ENCODE data around the gene TMPRSS2.
"Not testable (repeated sequence)": the region's sequence is repeated elsewhere in the genome, so short reads cannot be mapped to it uniquely, and the experiment has no call there.

TMPRSS2 gene

DNA sequence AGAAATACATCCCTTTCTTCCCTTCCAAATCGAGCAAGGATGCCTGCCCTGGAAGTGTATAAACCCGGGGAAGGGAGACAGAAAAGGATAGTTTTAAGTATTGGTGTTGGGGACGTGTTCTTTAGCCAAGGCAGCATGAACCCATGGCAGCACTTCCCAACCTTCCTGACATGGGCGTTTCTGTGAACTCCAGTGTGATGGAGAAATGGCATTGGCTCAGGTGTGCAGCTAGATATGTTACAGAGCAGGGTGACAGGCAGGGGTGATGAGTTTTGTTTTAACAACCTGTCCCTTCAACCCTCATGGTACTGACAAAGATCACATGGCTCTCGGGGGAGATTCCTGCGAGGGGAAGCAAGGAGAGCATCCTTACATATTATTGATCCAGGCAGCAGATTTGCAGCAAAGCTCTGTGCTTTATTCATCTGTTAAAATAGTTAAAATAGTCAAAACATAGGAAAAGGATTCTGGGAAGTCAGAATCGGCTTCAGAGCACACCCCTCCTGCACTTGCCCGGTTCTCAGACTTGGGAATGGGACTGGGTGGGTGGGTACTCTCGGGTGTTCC, 78.0 kb downstream of the TMPRSS2 start:
- no peak overlapping the region for H3K27ac ChIP-seq (ENCODE audit: low read length)
- no peaks in the 10 kb centered on the region for H3K9me3 ChIP-seq (ENCODE audit: control insufficient read depth in 1 of 2, low read length in 2 of 2)
- H3K4me1 ChIP-seq (ENCODE audit: control insufficient read depth in 1 of 2, insufficient read depth in 2 of 2, low read length in 2 of 2), result peaks cover 3 to 9% of the 10 kb centered on the region in 2 donors
- no peak overlapping the region for H3K4me3 ChIP-seq (ENCODE audit: low read depth in 1 of 2, low read length in 2 of 2)
- no peaks in the 10 kb centered on the region for H3K27me3 ChIP-seq (ENCODE audit: low read depth, low read length)
- peaks cover 30 to 42% of the 10 kb centered on the region in 2 donors for H3K36me3 ChIP-seq (ENCODE audit: control insufficient read depth in 1 of 2, insufficient read depth in 2 of 2, low read length in 2 of 2)

DNA sequence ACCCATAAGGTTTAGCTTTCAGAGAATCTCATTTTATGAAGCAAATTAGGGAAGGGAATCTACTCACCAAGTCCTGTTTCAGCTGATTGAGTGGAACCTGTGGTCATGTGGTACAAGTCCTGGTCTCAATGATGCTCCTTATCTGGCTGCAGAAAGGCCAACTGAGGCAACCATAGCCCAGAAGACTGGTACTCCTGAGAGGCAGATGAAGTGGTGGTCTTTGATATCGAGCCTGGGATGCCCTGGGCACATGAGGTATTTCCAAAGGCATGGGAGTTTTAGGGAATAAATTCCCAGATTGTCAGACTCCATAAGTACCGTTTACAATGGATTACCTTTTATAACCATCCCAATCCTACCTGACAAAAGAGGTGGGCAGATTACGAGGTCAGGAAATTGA, 78.7 kb downstream of the TMPRSS2 start:
- H3K27ac ChIP-seq (ENCODE audit: low read length), result no peak overlapping the region
- peaks cover 3 to 9% of the 10 kb centered on the region in 2 donors for H3K4me1 ChIP-seq (ENCODE audit: control insufficient read depth in 1 of 2, insufficient read depth in 2 of 2, low read length in 2 of 2)
- H3K4me3 ChIP-seq (ENCODE audit: low read depth in 1 of 2, low read length in 2 of 2), result no peak overlapping the region
- H3K36me3 ChIP-seq (ENCODE audit: control insufficient read depth in 1 of 2, insufficient read depth in 2 of 2, low read length in 2 of 2), result peaks cover 28 to 35% of the 10 kb centered on the region in 2 donors
- no peaks in the 10 kb centered on the region for H3K27me3 ChIP-seq (ENCODE audit: low read depth, low read length)
- H3K9me3 ChIP-seq (ENCODE audit: control insufficient read depth in 1 of 2, low read length in 2 of 2), result no peaks in the 10 kb centered on the region

DNA sequence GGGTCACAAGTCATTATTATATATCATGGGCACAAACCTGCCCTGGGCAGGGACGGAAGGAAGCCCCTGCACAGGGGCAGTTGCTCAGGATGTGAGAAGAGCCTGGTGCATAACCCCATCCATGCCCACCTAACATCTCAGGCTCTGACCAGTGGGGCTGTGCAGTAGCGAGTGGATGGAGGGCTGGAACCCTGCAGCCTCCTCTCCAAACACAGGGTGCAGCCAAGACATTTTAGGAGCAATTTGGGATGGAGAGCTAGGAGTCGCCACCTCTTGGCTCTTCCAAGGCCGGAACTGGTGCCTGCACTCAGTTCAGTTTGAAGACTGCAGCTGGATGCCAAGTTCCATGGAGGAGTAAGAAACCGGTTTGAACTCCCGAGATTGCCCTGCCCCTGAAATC, 79.1 kb downstream of the TMPRSS2 start:
- Histone ChIP-seq H3K27ac (ENCODE audit: low read length) (no peak overlapping the region), H3K4me1 (ENCODE audit: control insufficient read depth in 1 of 2, insufficient read depth in 2 of 2, low read length in 2 of 2) (peaks cover 3 to 9% of the 10 kb centered on the region in 2 donors), H3K9me3 (ENCODE audit: control insufficient read depth in 1 of 2, low read length in 2 of 2) (no peaks in the 10 kb centered on the region), H3K36me3 (ENCODE audit: control insufficient read depth in 1 of 2, insufficient read depth in 2 of 2, low read length in 2 of 2) (peaks cover 26 to 31% of the 10 kb centered on the region in 2 donors), H3K27me3 (ENCODE audit: low read depth, low read length) (no peaks in the 10 kb centered on the region), H3K4me3 (ENCODE audit: low read depth in 1 of 2, low read length in 2 of 2) (no peak overlapping the region)

DNA sequence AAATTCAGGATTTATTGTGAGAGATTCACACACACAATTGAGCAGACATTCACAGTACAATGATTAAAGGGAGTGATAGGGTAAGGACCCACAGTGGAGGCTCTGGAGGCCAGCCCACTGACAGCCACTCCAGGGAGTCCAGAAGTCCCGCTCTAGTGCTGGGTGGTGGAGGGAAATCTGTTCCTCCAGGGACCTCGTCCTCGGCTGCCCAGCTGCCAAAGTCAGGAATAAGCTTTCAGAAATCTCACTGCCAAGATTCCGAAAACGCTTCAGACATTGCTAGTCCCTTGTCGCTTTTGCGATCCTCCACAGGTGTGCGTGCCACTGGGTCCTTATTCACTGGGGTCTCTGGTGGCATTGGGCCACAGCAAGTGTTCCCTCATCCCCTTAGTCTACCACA, 79.6 kb downstream of the TMPRSS2 start:
- no peak overlapping the region for H3K27ac ChIP-seq (ENCODE audit: low read length)
- no peaks in the 10 kb centered on the region for H3K9me3 ChIP-seq (ENCODE audit: control insufficient read depth in 1 of 2, low read length in 2 of 2)
- no peaks in the 10 kb centered on the region for H3K27me3 ChIP-seq (ENCODE audit: low read depth, low read length)
- peaks cover 21 to 25% of the 10 kb centered on the region in 2 donors for H3K36me3 ChIP-seq (ENCODE audit: control insufficient read depth in 1 of 2, insufficient read depth in 2 of 2, low read length in 2 of 2)
- H3K4me1 ChIP-seq (ENCODE audit: control insufficient read depth in 1 of 2, insufficient read depth in 2 of 2, low read length in 2 of 2), result peaks cover 3 to 9% of the 10 kb centered on the region in 2 donors
- no peak overlapping the region for H3K4me3 ChIP-seq (ENCODE audit: low read depth in 1 of 2, low read length in 2 of 2)

DNA sequence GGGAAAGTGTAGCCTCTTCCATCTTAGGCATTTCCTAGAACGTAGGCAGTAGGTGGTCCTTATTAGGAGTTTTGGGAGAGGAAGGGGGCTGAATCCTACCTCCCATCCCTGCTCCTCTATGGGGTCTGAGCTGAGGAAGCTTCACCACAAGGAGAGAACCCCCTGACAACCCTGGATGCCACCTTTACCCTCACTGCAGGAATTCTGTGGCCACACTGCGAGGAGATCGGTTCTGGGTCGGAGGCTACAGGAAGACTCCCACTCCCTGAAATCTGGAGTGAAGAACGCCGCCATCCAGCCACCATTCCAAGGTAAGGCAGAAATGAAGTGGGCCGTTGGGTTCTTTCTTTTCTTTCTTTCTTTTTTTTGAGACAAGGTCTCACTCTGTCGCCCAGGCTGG, 80.4 kb downstream of the TMPRSS2 start:
- Histone ChIP-seq H3K27ac (ENCODE audit: low read length) (no peak overlapping the region), H3K4me1 (ENCODE audit: control insufficient read depth in 1 of 2, insufficient read depth in 2 of 2, low read length in 2 of 2) (peaks cover 3 to 9% of the 10 kb centered on the region in 2 donors), H3K27me3 (ENCODE audit: low read depth, low read length) (no peaks in the 10 kb centered on the region), H3K4me3 (ENCODE audit: low read depth in 1 of 2, low read length in 2 of 2) (no peak overlapping the region), H3K36me3 (ENCODE audit: control insufficient read depth in 1 of 2, insufficient read depth in 2 of 2, low read length in 2 of 2) (peaks cover 13 to 18% of the 10 kb centered on the region in 2 donors), H3K9me3 (ENCODE audit: control insufficient read depth in 1 of 2, low read length in 2 of 2) (no peaks in the 10 kb centered on the region)

DNA sequence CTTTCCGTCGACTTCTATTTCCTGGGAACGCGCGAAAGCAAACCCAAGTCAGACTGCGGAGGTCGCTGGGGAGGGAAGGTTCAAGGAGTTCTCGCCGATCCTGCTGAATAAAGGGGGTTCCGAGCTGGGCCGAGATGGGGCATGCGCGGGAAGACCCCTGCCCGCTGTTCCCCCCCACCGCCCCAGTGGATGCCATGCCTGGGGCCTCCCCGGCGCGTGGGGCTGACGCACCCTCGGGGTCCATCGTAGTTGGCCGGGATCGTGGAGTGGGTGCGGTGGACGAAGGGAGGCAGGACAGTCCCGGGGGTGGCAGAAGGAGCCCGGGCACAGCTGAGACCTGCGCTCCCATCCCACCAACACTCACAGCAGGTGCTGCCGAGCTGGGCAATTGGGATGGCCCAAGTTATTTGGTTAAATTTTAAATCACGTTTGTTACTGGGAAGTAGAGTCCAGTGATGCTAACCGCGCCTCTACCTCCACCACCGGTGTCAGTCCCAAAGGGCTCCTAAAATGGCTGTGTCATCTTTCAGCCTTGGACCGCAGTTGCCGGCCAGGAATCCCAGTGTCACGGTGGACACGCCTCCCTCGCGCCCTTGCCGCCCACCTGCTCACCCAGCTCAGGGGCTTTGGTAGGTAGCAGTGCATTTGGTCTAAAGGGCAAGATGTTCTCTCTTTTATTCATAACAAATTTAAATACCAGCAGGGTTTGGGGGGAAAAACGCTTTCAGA, 81.1 kb downstream of the TMPRSS2 start:
- peaks cover 6 to 11% of the 10 kb centered on the region in 2 donors for H3K36me3 ChIP-seq (ENCODE audit: control insufficient read depth in 1 of 2, insufficient read depth in 2 of 2, low read length in 2 of 2)
- H3K27me3 ChIP-seq (ENCODE audit: low read depth, low read length), result no peaks in the 10 kb centered on the region
- H3K4me3 ChIP-seq (ENCODE audit: low read depth in 1 of 2, low read length in 2 of 2), result peak overlapping the region; percentile 74 to 78
- H3K4me1 ChIP-seq (ENCODE audit: control insufficient read depth in 1 of 2, insufficient read depth in 2 of 2, low read length in 2 of 2), result peaks cover 3 to 9% of the 10 kb centered on the region in 2 donors
- H3K27ac ChIP-seq (ENCODE audit: low read length), result no peak overlapping the region
- no peaks in the 10 kb centered on the region for H3K9me3 ChIP-seq (ENCODE audit: control insufficient read depth in 1 of 2, low read length in 2 of 2)

DNA sequence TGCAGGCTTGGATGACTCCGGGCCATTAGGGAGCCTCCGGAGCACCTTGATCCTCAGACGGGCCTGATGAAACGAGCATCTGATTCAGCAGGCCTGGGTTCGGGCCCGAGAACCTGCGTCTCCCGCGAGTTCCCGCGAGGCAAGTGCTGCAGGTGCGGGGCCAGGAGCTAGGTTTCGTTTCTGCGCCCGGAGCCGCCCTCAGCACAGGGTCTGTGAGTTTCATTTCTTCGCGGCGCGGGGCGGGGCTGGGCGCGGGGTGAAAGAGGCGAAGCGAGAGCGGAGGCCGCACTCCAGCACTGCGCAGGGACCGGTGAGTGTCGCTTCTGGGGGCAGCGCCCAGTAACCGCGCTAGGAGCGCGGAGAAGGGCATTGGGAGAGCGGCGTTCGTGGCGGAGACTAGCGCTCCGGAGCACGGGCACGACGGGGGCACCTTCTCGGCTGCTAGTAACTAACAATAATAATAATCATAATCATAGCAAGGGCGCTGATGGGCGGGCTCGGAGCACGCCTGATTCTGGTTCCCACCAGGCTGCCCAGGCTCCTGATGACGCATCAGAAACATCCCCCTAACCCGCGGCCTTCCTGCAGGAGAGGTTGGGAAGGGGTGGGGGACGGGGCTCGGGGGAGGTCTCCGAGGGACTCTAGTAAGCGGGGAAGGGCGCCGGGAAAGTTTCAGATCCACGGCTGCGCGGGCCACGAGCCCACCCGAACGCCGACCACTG, 81.8 kb downstream of the TMPRSS2 start, which contains the start of gene MX1:
TSS of gene MX1 (plus strand) at position 286 of the 722 bp plus-strand sequence. CDS start 5,832 bp downstream, outside the sequence.
- Histone ChIP-seq H3K27me3 (ENCODE audit: low read depth, low read length) (no peaks in the 10 kb centered on the region), H3K4me1 (ENCODE audit: control insufficient read depth in 1 of 2, insufficient read depth in 2 of 2, low read length in 2 of 2) (peaks cover 3 to 9% of the 10 kb centered on the region in 2 donors), H3K4me3 (ENCODE audit: low read depth in 1 of 2, low read length in 2 of 2) (peak within 1 kb of the TSS; percentile 74 to 78), H3K9me3 (ENCODE audit: control insufficient read depth in 1 of 2, low read length in 2 of 2) (no peaks in the 10 kb centered on the region), H3K36me3 (ENCODE audit: control insufficient read depth in 1 of 2, insufficient read depth in 2 of 2, low read length in 2 of 2) (peaks cover 4 to 6% of the 10 kb centered on the region in 2 donors), H3K27ac (ENCODE audit: low read length) (peak within 1 kb of the TSS; percentile 74)

DNA sequence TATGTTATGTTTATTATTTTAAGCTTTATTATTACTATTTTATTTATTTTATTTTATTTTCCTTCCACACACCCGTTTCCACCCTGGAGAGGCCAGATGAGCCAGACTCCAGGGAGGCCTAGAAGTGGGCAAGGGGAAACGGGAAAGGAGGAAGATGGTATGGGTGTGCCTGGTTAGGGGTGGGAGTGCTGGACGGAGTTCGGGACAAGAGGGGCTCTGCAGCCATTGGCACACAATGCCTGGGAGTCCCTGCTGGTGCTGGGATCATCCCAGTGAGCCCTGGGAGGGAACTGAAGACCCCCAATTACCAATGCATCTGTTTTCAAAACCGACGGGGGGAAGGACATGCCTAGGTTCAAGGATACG, 82.4 kb downstream of the TMPRSS2 start:
- H3K27ac ChIP-seq (ENCODE audit: low read length), result peak overlapping the region; percentile 74
- H3K36me3 ChIP-seq (ENCODE audit: control insufficient read depth in 1 of 2, insufficient read depth in 2 of 2, low read length in 2 of 2), result peaks cover 4 to 6% of the 10 kb centered on the region in 2 donors
- H3K27me3 ChIP-seq (ENCODE audit: low read depth, low read length), result no peaks in the 10 kb centered on the region
- peak overlapping the region; percentile 74 to 78 for H3K4me3 ChIP-seq (ENCODE audit: low read depth in 1 of 2, low read length in 2 of 2)
- peaks cover 3 to 9% of the 10 kb centered on the region in 2 donors for H3K4me1 ChIP-seq (ENCODE audit: control insufficient read depth in 1 of 2, insufficient read depth in 2 of 2, low read length in 2 of 2)
- H3K9me3 ChIP-seq (ENCODE audit: control insufficient read depth in 1 of 2, low read length in 2 of 2), result no peaks in the 10 kb centered on the region

DNA sequence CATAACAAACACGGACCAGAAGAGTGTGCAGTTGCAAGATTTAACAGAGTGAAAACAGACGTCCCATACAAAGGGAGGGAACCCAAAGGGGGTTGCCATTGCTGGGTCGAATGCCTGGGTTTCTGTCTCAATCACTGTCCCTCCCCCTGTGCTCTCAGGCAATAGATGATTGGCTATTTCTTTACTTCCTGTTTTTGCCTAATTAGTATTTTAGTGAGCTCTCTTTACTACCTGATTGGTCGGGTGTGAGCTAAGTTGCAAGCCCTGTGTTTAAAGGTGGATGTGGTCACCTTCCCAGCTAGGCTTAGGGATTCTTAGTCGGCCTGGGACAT, 84.7 kb downstream of the TMPRSS2 start:
- not testable (repeated sequence) for H3K9me3 ChIP-seq (ENCODE audit: control insufficient read depth in 1 of 2, low read length in 2 of 2); H3K4me1 ChIP-seq (ENCODE audit: control insufficient read depth in 1 of 2, insufficient read depth in 2 of 2, low read length in 2 of 2); H3K27ac ChIP-seq (ENCODE audit: low read length)

DNA sequence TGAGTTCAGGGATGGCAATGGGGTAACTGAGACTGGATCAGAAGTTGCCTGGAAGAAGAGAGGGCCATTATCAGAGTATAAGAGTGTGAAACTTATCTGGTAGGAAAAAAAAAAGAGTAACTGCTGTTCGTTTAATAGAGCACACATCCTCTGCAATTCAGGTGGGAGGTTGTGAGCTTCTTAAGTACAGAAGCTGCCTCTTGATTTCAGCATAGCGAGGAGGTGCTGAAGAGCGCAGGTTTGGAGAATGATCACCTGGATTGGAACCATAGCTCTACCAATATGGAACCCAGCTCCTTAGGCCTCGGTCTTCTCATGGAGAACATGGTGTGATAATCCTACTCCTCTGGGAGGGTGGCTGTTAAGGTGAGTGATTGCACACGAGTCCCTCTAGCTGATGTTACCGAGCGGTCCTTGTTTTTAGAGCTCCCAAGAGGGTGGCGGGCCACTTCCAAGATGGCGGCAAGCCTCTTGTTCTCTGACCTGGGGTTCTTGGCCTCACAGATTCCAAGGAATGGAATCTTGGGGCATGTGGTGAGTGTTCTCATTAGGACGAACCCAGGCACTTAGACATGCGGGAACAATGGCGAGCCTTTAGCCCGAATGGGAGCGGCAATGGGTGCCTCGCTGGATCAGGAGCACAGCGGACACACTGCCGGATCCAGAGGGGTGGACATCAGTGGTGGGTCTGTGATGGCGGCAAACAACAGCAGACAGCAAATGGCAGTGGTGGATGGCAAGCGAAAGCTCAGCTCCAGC, 85.2 kb downstream of the TMPRSS2 start:
- peaks cover 3 to 9% of the 10 kb centered on the region in 2 donors for H3K4me1 ChIP-seq (ENCODE audit: control insufficient read depth in 1 of 2, insufficient read depth in 2 of 2, low read length in 2 of 2)
- no peaks in the 10 kb centered on the region for H3K36me3 ChIP-seq (ENCODE audit: control insufficient read depth in 1 of 2, insufficient read depth in 2 of 2, low read length in 2 of 2)
- H3K27ac ChIP-seq (ENCODE audit: low read length), result no peak overlapping the region
- H3K27me3 ChIP-seq (ENCODE audit: low read depth, low read length), result no peaks in the 10 kb centered on the region
- H3K4me3 ChIP-seq (ENCODE audit: low read depth in 1 of 2, low read length in 2 of 2), result no peak overlapping the region
- H3K9me3 ChIP-seq (ENCODE audit: control insufficient read depth in 1 of 2, low read length in 2 of 2), result no peaks in the 10 kb centered on the region

More for the DNA sequence above, 84.7 kb downstream of the TMPRSS2 start:
- H3K4me3 ChIP-seq (ENCODE audit: low read depth in 1 of 2, low read length in 2 of 2); H3K36me3 ChIP-seq (ENCODE audit: control insufficient read depth in 1 of 2, insufficient read depth in 2 of 2, low read length in 2 of 2); H3K27me3 ChIP-seq (ENCODE audit: low read depth, low read length): not testable (repeated sequence)

DNA sequence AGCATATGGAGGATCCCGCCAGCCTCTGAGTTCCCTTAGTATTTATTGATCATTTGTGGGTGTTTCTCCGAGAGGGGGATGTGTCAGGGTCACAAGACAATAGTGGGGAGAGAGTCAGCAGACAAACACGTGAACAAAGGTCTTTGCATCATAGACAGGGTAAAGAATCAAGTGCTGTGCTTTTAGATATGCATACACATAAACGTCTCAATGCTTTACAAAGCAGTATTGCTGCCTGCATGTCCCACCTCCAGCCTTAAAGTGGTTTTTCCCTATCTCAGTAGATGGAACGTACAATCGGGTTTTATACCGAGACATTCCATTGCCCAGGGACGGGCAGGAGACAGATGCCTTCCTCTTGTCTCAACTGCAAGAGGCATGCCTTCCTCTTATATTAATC, 87.0 kb downstream of the TMPRSS2 start:
- H3K4me3 ChIP-seq (ENCODE audit: low read depth in 1 of 2, low read length in 2 of 2), result peak overlapping the region; percentile 59 to 70
- H3K27ac ChIP-seq (ENCODE audit: low read length), result peak overlapping the region; percentile 86

More for the DNA sequence above, 87.0 kb downstream of the TMPRSS2 start:
- not testable (repeated sequence) for H3K4me1 ChIP-seq (ENCODE audit: control insufficient read depth in 1 of 2, insufficient read depth in 2 of 2, low read length in 2 of 2); H3K27me3 ChIP-seq (ENCODE audit: low read depth, low read length); H3K9me3 ChIP-seq (ENCODE audit: control insufficient read depth in 1 of 2, low read length in 2 of 2); H3K36me3 ChIP-seq (ENCODE audit: control insufficient read depth in 1 of 2, insufficient read depth in 2 of 2, low read length in 2 of 2)
